H9 (cell line): Measurements from ENCODE around the gene NUP214. TPM values are rescaled to one million over a fixed set of nuclear protein-coding genes. Genes with fewer than 3 reads are reported as not detected.
A peak's percentile ranks its signal among the peaks of the same experiment; 100 is the strongest.

Experiments used
- DNase-seq: peaks from one replicate; pipeline ENCODE4 v3.0.0-alpha.2; 2017
- H2AFZ ChIP-seq: one replicate; pipeline ENCODE4 v1.6.1; 2013; ENCODE audit warnings: mild to moderate bottlenecking, low read length, control low read depth, moderate library complexity
- H2AK5ac ChIP-seq: 2 replicates; pipeline ENCODE4 v1.6.1; 2013; ENCODE audit warnings: low read length, control low read depth, mixed read lengths; ENCODE audit not compliant: insufficient read length
- H2BK120ac ChIP-seq: one replicate; pipeline ENCODE4 v1.6.1; 2013; ENCODE audit warnings: low read depth, mild to moderate bottlenecking, low read length, control low read depth, inconsistent platforms; ENCODE audit not compliant: poor library complexity, severe bottlenecking
- H2BK12ac ChIP-seq: 2 replicates; pipeline ENCODE4 v1.6.1; 2013; ENCODE audit warnings: low read length, control low read depth, mixed read lengths, low read depth; ENCODE audit not compliant: insufficient read length
- H2BK15ac ChIP-seq: 2 replicates; pipeline ENCODE4 v1.6.1; 2013; ENCODE audit warnings: low read depth, low read length, control low read depth
- H2BK20ac ChIP-seq: one replicate; pipeline ENCODE4 v1.6.1; 2013; ENCODE audit warnings: low read depth, mild to moderate bottlenecking, low read length, control low read depth, inconsistent platforms; ENCODE audit not compliant: poor library complexity, severe bottlenecking
- H2BK5ac ChIP-seq: 2 replicates; pipeline ENCODE4 v1.6.1; 2013; ENCODE audit warnings: low read length, control low read depth, mixed read lengths; ENCODE audit not compliant: insufficient read length
- H3K14ac ChIP-seq: 2 replicates; pipeline ENCODE4 v1.6.1; 2013; ENCODE audit warnings: low read length, control low read depth; ENCODE audit not compliant: insufficient read depth
- H3K18ac ChIP-seq: 2 replicates; pipeline ENCODE4 v1.6.1; 2013; ENCODE audit warnings: low read depth, mild to moderate bottlenecking, mixed read lengths, low read length, control low read depth; ENCODE audit not compliant: insufficient read length
- H3K23ac ChIP-seq: 2 replicates; pipeline ENCODE4 v1.6.1; 2013; ENCODE audit warnings: low read length, control low read depth, mixed read lengths, low read depth; ENCODE audit not compliant: insufficient read length
- H3K23me2 ChIP-seq: 2 replicates; pipeline ENCODE4 v1.6.1; 2013; ENCODE audit warnings: low read depth, mild to moderate bottlenecking, mixed read lengths, low read length, control low read depth; ENCODE audit not compliant: insufficient read length, poor library complexity, severe bottlenecking
- H3K27ac ChIP-seq: 2 replicates; pipeline ENCODE4 v1.5.1; 2013; ENCODE audit warnings: low read length, control low read depth, mixed read lengths, low read depth; ENCODE audit not compliant: insufficient read length
- H3K27me3 ChIP-seq: 2 replicates; pipeline ENCODE4 v1.6.1; 2013; ENCODE audit warnings: low read length, control low read depth, inconsistent platforms; ENCODE audit not compliant: insufficient read depth
- H3K4ac ChIP-seq: 2 replicates; pipeline ENCODE4 v1.6.1; 2013; ENCODE audit warnings: low read depth, mild to moderate bottlenecking, control low read depth, inconsistent platforms, low read length, moderate library complexity
- H3K4me1 ChIP-seq: 2 replicates; pipeline ENCODE4 v1.6.1; 2013; ENCODE audit warnings: low read length, control low read depth, inconsistent platforms; ENCODE audit not compliant: insufficient read depth
- H3K4me2 ChIP-seq: 2 replicates; pipeline ENCODE4 v1.6.1; 2013; ENCODE audit warnings: low read length, control low read depth, mixed read lengths; ENCODE audit not compliant: insufficient read length, insufficient read depth
- H3K56ac ChIP-seq: 2 replicates; pipeline ENCODE4 v1.6.1; 2013; ENCODE audit warnings: low read depth, mild to moderate bottlenecking, mixed read lengths, low read length, control low read depth; ENCODE audit not compliant: insufficient read length
- H3K79me1 ChIP-seq: 2 replicates; pipeline ENCODE4 v1.6.1; 2013; ENCODE audit warnings: low read depth, mild to moderate bottlenecking, moderate library complexity, low read length, control low read depth, inconsistent platforms; ENCODE audit not compliant: insufficient read depth, poor library complexity, severe bottlenecking
- H3K79me2 ChIP-seq: 2 replicates; pipeline ENCODE4 v1.6.1; 2013; ENCODE audit warnings: low read length, control low read depth, inconsistent platforms; ENCODE audit not compliant: insufficient read depth
- H3K9ac ChIP-seq: 2 replicates; pipeline ENCODE4 v1.6.1; 2013; ENCODE audit warnings: low read length, control low read depth, mixed read lengths; ENCODE audit not compliant: insufficient read length; ENCODE audit errors: extremely low read depth
- H3K9me3 ChIP-seq: one replicate; pipeline ENCODE4 v1.6.1; 2013; ENCODE audit warnings: low read depth, low read length, inconsistent platforms; ENCODE audit not compliant: control insufficient read depth
- H3T11ph ChIP-seq: one replicate; pipeline ENCODE4 v1.6.1; 2013; ENCODE audit warnings: mild to moderate bottlenecking, low read length, control low read depth, inconsistent platforms
- H4K20me1 ChIP-seq: one replicate; pipeline ENCODE4 v1.6.1; 2013; ENCODE audit not compliant: control insufficient read depth, insufficient read length, insufficient read depth
- H4K5ac ChIP-seq: 2 replicates; pipeline ENCODE4 v1.6.1; 2013; ENCODE audit warnings: low read depth, mild to moderate bottlenecking, mixed read lengths, low read length, control low read depth; ENCODE audit not compliant: insufficient read length
- H4K8ac ChIP-seq: replicated peaks from 2 replicates; pipeline ENCODE4 v1.6.1; 2013; ENCODE audit warnings: low read length, control low read depth, mixed read lengths, low read depth; ENCODE audit not compliant: insufficient read length
- H4K91ac ChIP-seq: 2 replicates; pipeline ENCODE4 v1.6.1; 2013; ENCODE audit warnings: low read depth, mild to moderate bottlenecking, moderate library complexity, mixed read lengths, low read length, control low read depth; ENCODE audit not compliant: insufficient read length
- H3K27ac Mint-ChIP-seq, 3 experiments: 2 replicates in 2 of 3; 3 replicates in 1 of 3; pipeline ENCODE4 v1.8.0; 2020 to 2021; ENCODE audit warnings: mixed read lengths in 3 of 3, mild to moderate bottlenecking in 1 of 3, moderate library complexity in 1 of 3
- H3K27me3 Mint-ChIP-seq: 2 replicates; pipeline ENCODE4 v1.8.0; 2021; ENCODE audit warnings: low read depth, mild to moderate bottlenecking, moderate library complexity, mixed read lengths
- H3K36me3 Mint-ChIP-seq, 3 experiments: 2 replicates in 2 of 3; 3 replicates in 1 of 3; pipeline ENCODE4 v1.8.0; 2020 to 2021; ENCODE audit warnings: low read depth in 3 of 3, mixed read lengths in 3 of 3; ENCODE audit not compliant: insufficient read depth in 1 of 3
- H3K4me1 Mint-ChIP-seq, 2 experiments: 2 replicates each; pipeline ENCODE4 v1.8.0; 2020; ENCODE audit warnings: mixed read lengths in 2 of 2
- H3K4me3 Mint-ChIP-seq, 2 experiments: 2 replicates in 1 of 2; 3 replicates in 1 of 2; pipeline ENCODE4 v1.8.0; 2020 to 2021; ENCODE audit warnings: mild to moderate bottlenecking in 2 of 2, mixed read lengths in 2 of 2, moderate library complexity in 1 of 2
- H3K9me3 Mint-ChIP-seq, 2 experiments: 2 replicates in 1 of 2; 3 replicates in 1 of 2; pipeline ENCODE4 v1.8.0; 2020; ENCODE audit warnings: mild to moderate bottlenecking in 2 of 2, mixed read lengths in 2 of 2, moderate library complexity in 1 of 2
- WGBS: extraction: QIAGEN DNeasy Blood & Tissue Kit; methylation state at CpG from one replicate; pipeline ENCODE4 v1.1.7; 2013; ENCODE audit warnings: missing lambda C conversion rate, low lambda C conversion rate, mixed read lengths; ENCODE audit not compliant: insufficient read length; ENCODE audit errors: extremely low coverage; 5-methylcytosine and 5-hydroxymethylcytosine counted together
- total RNA-seq: library from RNA; stranded (reverse); gene quantifications from 2 replicates; pipeline ENCODE4 v1.2.1, GENCODE V29; 2021
- TF ChIP-seq, protein P1 (sequence below): fragments of 200-600 bp; sonication (generic); conservative IDR thresholded peaks from 3 replicates; pipeline ENCODE4 v1.8.0; 2021; ENCODE audit warnings: antibody characterized with exemption, mild to moderate bottlenecking

NUP214 gene
- total RNA-seq, 1 experiment from 2014 or later, result 53.8 TPM

DNA sequence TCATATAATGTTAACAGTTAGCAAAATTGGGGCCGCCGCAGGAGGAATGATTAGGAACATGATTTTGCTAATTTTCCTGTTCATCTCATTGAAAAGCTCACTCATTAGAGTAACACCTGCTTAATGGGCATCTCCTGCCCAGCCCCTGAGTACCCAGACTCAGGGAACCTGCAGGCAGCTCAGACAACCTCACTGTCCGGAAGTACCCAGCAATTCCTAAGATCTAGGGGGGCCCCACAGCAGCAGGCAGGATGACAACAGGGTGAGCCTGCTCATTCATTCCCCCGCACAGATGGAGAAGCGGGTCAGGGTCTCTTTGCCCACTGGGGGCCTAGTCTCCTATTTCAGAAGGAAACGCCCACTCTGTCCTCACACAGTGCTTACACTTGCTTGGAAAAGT is 138.3 kb downstream of the NUP214 start:
- Histone ChIP-seq H2BK5ac (no peak overlapping the region), H3K14ac (no peak overlapping the region), H3K56ac (no peak overlapping the region), H3K4me1 (no peaks in the 10 kb centered on the region; the same call in 1 of the 2 replicates), H3K79me2 (no peaks in the 10 kb centered on the region), H2AFZ (no peak overlapping the region), H3K23ac (no peak overlapping the region), H3K23me2 (peaks cover 5% of the 10 kb centered on the region), H3K18ac (no peak overlapping the region), H3K4ac (no peak overlapping the region), H2AK5ac (no peak overlapping the region), H4K91ac (no peak overlapping the region), H3K27me3 (no peaks in the 10 kb centered on the region), H2BK12ac (no peak overlapping the region), H3K9ac (no peak overlapping the region), H2BK15ac (no peak overlapping the region), H3T11ph (no peak overlapping the region), H2BK120ac (no peak overlapping the region), H4K8ac (no peak overlapping the region), H3K9me3 (no peaks in the 10 kb centered on the region), H2BK20ac (no peak overlapping the region), H3K27ac (no peak overlapping the region), H3K79me1 (no peaks in the 10 kb centered on the region), H4K5ac (no peak overlapping the region), H4K20me1 (no peaks in the 10 kb centered on the region), H3K4me2 (no peak overlapping the region)
- peaks cover 6 to 14% of the 10 kb centered on the region in 2 experiments for H3K4me1 Mint-ChIP-seq
- TF ChIP-seq, protein P1, sequence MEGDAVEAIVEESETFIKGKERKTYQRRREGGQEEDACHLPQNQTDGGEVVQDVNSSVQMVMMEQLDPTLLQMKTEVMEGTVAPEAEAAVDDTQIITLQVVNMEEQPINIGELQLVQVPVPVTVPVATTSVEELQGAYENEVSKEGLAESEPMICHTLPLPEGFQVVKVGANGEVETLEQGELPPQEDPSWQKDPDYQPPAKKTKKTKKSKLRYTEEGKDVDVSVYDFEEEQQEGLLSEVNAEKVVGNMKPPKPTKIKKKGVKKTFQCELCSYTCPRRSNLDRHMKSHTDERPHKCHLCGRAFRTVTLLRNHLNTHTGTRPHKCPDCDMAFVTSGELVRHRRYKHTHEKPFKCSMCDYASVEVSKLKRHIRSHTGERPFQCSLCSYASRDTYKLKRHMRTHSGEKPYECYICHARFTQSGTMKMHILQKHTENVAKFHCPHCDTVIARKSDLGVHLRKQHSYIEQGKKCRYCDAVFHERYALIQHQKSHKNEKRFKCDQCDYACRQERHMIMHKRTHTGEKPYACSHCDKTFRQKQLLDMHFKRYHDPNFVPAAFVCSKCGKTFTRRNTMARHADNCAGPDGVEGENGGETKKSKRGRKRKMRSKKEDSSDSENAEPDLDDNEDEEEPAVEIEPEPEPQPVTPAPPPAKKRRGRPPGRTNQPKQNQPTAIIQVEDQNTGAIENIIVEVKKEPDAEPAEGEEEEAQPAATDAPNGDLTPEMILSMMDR, result no peak
- H3K27me3 Mint-ChIP-seq, result no peaks in the 10 kb centered on the region
- DNase-seq, result no peak
- H3K27ac Mint-ChIP-seq, result peak overlapping the region in 2 of 3 experiments; percentile 66 to 94; a peak in 3 of 7 replicates
- H3K36me3 Mint-ChIP-seq, result peaks cover 0 to 4% (median 3%) of the 10 kb centered on the region in 3 experiments; a peak in 4 of 7 replicates
- WGBS, result no CpG with 5 or more reads among the region's 6 CpGs
- H3K9me3 Mint-ChIP-seq, result no peaks in the 10 kb centered on the region
- no peak overlapping the region; a peak in 1 of 5 replicates for H3K4me3 Mint-ChIP-seq
